Peyer's patch (tissue), 4 donors: ENCODE measurements around the gene SLC7A6. TPM values are rescaled to one million over a fixed set of nuclear protein-coding genes. Genes with fewer than 3 reads are reported as not detected.

Experiments used
- DNase-seq, 3 donors: peaks; one replicate each; pipeline ENCODE4 v3.0.0-alpha.2; 2017 to 2019
- H3K27ac ChIP-seq, 4 donors: fragments of 200-600 bp; sonication (generic); one replicate each; pipeline ENCODE4 v1.5.1; 2016 to 2019
- H3K27me3 ChIP-seq, 2 donors: fragments of 200-600 bp; sonication (generic); one replicate each; pipeline ENCODE4 v1.5.1; 2019
- H3K36me3 ChIP-seq, 3 donors: fragments of 200-600 bp; sonication (generic); one replicate each; pipeline ENCODE4 v1.5.1; 2016 to 2019
- H3K4me1 ChIP-seq, 4 donors: fragments of 200-600 bp; sonication (generic); one replicate each; pipeline ENCODE4 v1.5.1; 2016 to 2019
- H3K4me3 ChIP-seq, 4 donors: fragments of 200-600 bp; sonication (generic); 1 replicate in 3 of 4; 2 replicates in 1 of 4; pipeline ENCODE4 v1.5.1; 2016 to 2019; ENCODE audit warnings: mild to moderate bottlenecking in 1 of 4
- H3K9me3 ChIP-seq, 4 donors: fragments of 200-600 bp; sonication (generic); one replicate each; pipeline ENCODE4 v1.5.1; 2016 to 2019; ENCODE audit warnings: mild to moderate bottlenecking in 1 of 4
- POLR2A ChIP-seq, 2 donors: fragments of 450-650 bp; IDR thresholded peaks; one replicate each; pipeline ENCODE4 v1.5.1; 2017; ENCODE audit warnings: antibody characterized with exemption in 2 of 2, mild to moderate bottlenecking in 2 of 2, moderate library complexity in 2 of 2
- total RNA-seq, 4 donors: library from RNA; depleted of rRNA; stranded (reverse); fragments of >200 nt; gene quantifications; one replicate each; pipeline ENCODE4 v1.1.0, GENCODE V29; 2016
- TF ChIP-seq, protein P1 (sequence below), 6 experiments: fragments of 450-650 bp in 4 of 6; fragments of 200-600 bp in 2 of 6; sonication (generic) in 1 of 6; IDR thresholded peaks; one replicate each; pipeline ENCODE4 v1.5.1; 2017 to 2019; ENCODE audit warnings: antibody characterized with exemption in 6 of 6, mild to moderate bottlenecking in 3 of 6, moderate library complexity in 1 of 6

SLC7A6 gene
- total RNA-seq, 4 donors from 2014 or later = 19.9 to 83.3 (median 46.4) TPM

GRCh38 chr16:68290450-68290849, 26.1 kb downstream of the SLC7A6 start:
- no peak for TF ChIP-seq POLR2A (IDR thresholded peaks at IDR 0.05)
- TF ChIP-seq, protein P1, sequence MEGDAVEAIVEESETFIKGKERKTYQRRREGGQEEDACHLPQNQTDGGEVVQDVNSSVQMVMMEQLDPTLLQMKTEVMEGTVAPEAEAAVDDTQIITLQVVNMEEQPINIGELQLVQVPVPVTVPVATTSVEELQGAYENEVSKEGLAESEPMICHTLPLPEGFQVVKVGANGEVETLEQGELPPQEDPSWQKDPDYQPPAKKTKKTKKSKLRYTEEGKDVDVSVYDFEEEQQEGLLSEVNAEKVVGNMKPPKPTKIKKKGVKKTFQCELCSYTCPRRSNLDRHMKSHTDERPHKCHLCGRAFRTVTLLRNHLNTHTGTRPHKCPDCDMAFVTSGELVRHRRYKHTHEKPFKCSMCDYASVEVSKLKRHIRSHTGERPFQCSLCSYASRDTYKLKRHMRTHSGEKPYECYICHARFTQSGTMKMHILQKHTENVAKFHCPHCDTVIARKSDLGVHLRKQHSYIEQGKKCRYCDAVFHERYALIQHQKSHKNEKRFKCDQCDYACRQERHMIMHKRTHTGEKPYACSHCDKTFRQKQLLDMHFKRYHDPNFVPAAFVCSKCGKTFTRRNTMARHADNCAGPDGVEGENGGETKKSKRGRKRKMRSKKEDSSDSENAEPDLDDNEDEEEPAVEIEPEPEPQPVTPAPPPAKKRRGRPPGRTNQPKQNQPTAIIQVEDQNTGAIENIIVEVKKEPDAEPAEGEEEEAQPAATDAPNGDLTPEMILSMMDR (IDR thresholded peaks at IDR 0.05) = no peak
- DNase-seq = no peak
- H3K4me1 ChIP-seq = peaks cover 0 to 31% (median 16%) of the 10 kb centered on the region in 4 donors
- no peaks in the 10 kb centered on the region for H3K9me3 ChIP-seq
- no peaks in the 10 kb centered on the region for H3K27me3 ChIP-seq
- H3K36me3 ChIP-seq = peaks cover 0 to 66% (median 0%) of the 10 kb centered on the region in 3 donors
- H3K4me3 ChIP-seq = no peak overlapping the region
- peak overlapping the region in 2 of 4 donors; percentile 12 to 58 for H3K27ac ChIP-seq

- H3K4me1 ChIP-seq = peaks cover 0 to 25% (median 11%) of the 10 kb centered on the region in 4 donors
- DNase-seq = no peak
- H3K36me3 ChIP-seq = peaks cover 0 to 73% (median 0%) of the 10 kb centered on the region in 3 donors
- H3K27me3 ChIP-seq = no peaks in the 10 kb centered on the region
- H3K27ac ChIP-seq = peak overlapping the region in 1 of 4 donors; percentile 12
- TF ChIP-seq POLR2A (IDR thresholded peaks at IDR 0.05) = no peak
- TF ChIP-seq, protein P1 (IDR thresholded peaks at IDR 0.05) = no peak
- H3K9me3 ChIP-seq = no peaks in the 10 kb centered on the region
- H3K4me3 ChIP-seq = no peak overlapping the region
Observed at GRCh38 chr16:68291227-68291626, 26.9 kb downstream of the SLC7A6 start.

DNA sequence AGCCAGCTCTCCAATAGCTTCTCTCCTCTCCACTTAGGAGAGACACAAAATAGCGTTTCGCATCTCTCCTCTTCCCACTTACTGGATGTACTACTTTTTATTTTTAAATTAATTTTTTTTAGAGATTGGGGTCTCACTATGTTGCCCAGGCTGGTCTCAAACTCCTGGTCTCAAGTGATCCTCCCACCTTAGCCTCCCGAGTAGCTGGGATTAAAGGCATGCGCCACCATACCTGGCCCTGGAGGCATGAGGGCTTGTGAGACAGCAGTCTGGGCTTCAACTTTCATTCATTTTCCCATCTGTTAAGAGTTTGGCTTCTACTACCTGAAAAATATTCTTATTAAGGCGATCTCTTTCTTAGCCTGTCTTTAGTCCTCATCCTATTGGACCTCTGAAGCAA, 28.1 kb downstream of the SLC7A6 start:
- H3K27ac ChIP-seq = no peak overlapping the region
- no peak overlapping the region for H3K4me3 ChIP-seq
- no peak for DNase-seq
- H3K9me3 ChIP-seq = no peaks in the 10 kb centered on the region
- H3K27me3 ChIP-seq = no peaks in the 10 kb centered on the region
- TF ChIP-seq, protein P1 (IDR thresholded peaks at IDR 0.05) = no peak
- TF ChIP-seq POLR2A (IDR thresholded peaks at IDR 0.05) = no peak
- peaks cover 0 to 79% (median 0%) of the 10 kb centered on the region in 3 donors for H3K36me3 ChIP-seq
- peaks cover 0 to 14% (median 3%) of the 10 kb centered on the region in 4 donors for H3K4me1 ChIP-seq

- Histone ChIP-seq H3K4me3 (no peak overlapping the region), H3K4me1 (no peaks in the 10 kb centered on the region), H3K27me3 (no peaks in the 10 kb centered on the region), H3K9me3 (no peaks in the 10 kb centered on the region), H3K27ac (no peak overlapping the region), H3K36me3 (peaks cover 0 to 89% (median 0%) of the 10 kb centered on the region in 3 donors)
- DNase-seq = no peak
- TF ChIP-seq, protein P1 (IDR thresholded peaks at IDR 0.05) = no peak
- TF ChIP-seq POLR2A (IDR thresholded peaks at IDR 0.05) = no peak
Observed at GRCh38 chr16:68296291-68296690, 32.0 kb downstream of the SLC7A6 start.

DNA sequence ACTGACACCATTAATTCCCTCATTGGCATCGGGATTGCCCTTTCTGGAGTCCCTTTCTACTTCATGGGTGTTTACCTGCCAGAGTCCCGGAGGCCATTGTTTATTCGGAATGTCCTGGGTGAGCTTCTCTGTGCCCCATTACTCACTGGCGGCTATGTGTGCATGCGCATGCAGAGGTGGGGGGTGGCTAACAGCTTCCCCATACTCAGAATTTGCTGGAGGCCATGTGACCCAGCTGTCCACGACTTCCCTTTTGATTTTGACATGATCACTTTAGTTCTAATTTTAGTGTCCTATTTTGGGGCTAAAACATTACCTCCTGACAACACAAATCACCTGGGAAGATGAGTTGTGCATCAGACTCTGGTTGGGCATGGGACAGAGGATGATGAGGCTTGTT, 32.4 kb downstream of the SLC7A6 start:
- no peak for DNase-seq
- Histone ChIP-seq H3K27me3 (no peaks in the 10 kb centered on the region), H3K4me1 (no peaks in the 10 kb centered on the region), H3K4me3 (no peak overlapping the region), H3K9me3 (no peaks in the 10 kb centered on the region), H3K36me3 (peaks cover 0 to 90% (median 0%) of the 10 kb centered on the region in 3 donors), H3K27ac (no peak overlapping the region)
- TF ChIP-seq, protein P1 (IDR thresholded peaks at IDR 0.05) = no peak
- no peak for TF ChIP-seq POLR2A (IDR thresholded peaks at IDR 0.05)

DNA sequence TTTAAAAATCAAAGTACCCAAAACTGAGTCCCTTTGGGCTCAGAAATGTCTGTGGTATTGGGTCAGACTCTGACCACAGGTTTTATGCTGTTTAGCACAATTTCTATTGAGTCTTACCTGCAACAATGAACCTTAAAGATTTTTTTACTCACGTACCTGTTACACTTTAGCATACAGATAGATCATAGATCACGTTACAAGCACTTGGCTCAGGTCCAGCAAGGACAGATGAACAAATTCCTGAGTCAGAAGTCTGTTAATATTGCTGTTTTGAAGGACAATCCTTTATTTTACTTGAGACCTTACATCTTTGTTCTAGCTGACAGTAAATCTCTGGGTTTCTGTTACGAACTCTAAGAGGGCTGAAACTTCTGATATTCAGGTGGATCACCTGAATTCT, 33.6 kb downstream of the SLC7A6 start:
- H3K36me3 ChIP-seq = peaks cover 0 to 91% (median 0%) of the 10 kb centered on the region in 3 donors

More for the DNA sequence above, 33.6 kb downstream of the SLC7A6 start:
- Histone ChIP-seq H3K4me3 (no peak overlapping the region), H3K9me3 (no peaks in the 10 kb centered on the region), H3K27ac (no peak overlapping the region), H3K27me3 (no peaks in the 10 kb centered on the region), H3K4me1 (no peaks in the 10 kb centered on the region)
- DNase-seq = no peak
- no peak for TF ChIP-seq POLR2A (IDR thresholded peaks at IDR 0.05)
- TF ChIP-seq, protein P1 (IDR thresholded peaks at IDR 0.05) = no peak
